Measurements from ENCODE around the gene MRPS27. TPM values are rescaled to one million over a fixed set of nuclear protein-coding genes. Genes with fewer than 3 reads are reported as not detected.

Gene MRPS27
- total and polyA plus RNA-seq, 11 donors = 31.9 to 94.1 (median 67.9) TPM

- DNase-seq (no peak), ATAC-seq (no peak)
- H3K9me3 ChIP-seq = no peaks in the 10 kb centered on the region
- no peak overlapping the region for H3K4me3 ChIP-seq
- H3K36me3 ChIP-seq = peaks cover 0 to 50% (median 35%) of the 10 kb centered on the region in 9 donors
- peaks cover 0 to 25% (median 10%) of the 10 kb centered on the region in 12 donors for H3K4me1 ChIP-seq
- no peaks in the 10 kb centered on the region for H3K27me3 ChIP-seq
- 93 to 97% (median 96%) methylated on average over 1 of the region's 1 CpG for WGBS, 4 donors
- TF ChIP-seq POLR2A (IDR thresholded peaks at IDR 0.05) (no peak), CTCF (IDR thresholded peaks at IDR 0.05) (no peak)
- no peak overlapping the region for H3K27ac ChIP-seq
- intact Hi-C loops (cut with DNase I) = loop anchor here in 3 of 10 donors (10.0 kb wide), 2 partner anchors 452 to 462 kb away; partner anchors contain the start of gene TNPO1 (in 1 of the 3)
These were observed 43.2 kb upstream of the MRPS27 start for GRCh38 chr5:72363166-72363802.

- intact Hi-C loops (cut with DNase I) = loop anchor here in 3 of 10 donors (10.0 kb wide), 2 partner anchors 455 to 465 kb away; partner anchors contain the start of gene TNPO1 (in 1 of the 3)
- TF ChIP-seq CTCF (IDR thresholded peaks at IDR 0.05) = no peak
- TF ChIP-seq POLR2A (IDR thresholded peaks at IDR 0.05) = no peak
- H3K36me3 ChIP-seq = peaks cover 0 to 53% (median 36%) of the 10 kb centered on the region in 9 donors
- no peak overlapping the region for H3K27ac ChIP-seq
- DNase-seq (no peak), ATAC-seq (no peak)
- H3K4me1 ChIP-seq = peaks cover 0 to 19% (median 0%) of the 10 kb centered on the region in 12 donors
- 94 to 100% (median 97%) methylated on average over 1 of the region's 1 CpG for WGBS, 4 donors
- H3K27me3 ChIP-seq = no peaks in the 10 kb centered on the region
- H3K9me3 ChIP-seq = no peaks in the 10 kb centered on the region
- no peak overlapping the region for H3K4me3 ChIP-seq
These were observed 39.8 kb upstream of the MRPS27 start for GRCh38 chr5:72359886-72360285.

- intact Hi-C loops (cut with DNase I) = no loop called here
- DNase-seq = no peak
These were observed 38.9 kb upstream of the MRPS27 start for GRCh38 chr5:72358925-72359324.

More at GRCh38 chr5:72358925-72359324, 38.9 kb upstream of the MRPS27 start:
- TF ChIP-seq POLR2A (IDR thresholded peaks at IDR 0.05) = no peak
- TF ChIP-seq CTCF (IDR thresholded peaks at IDR 0.05) = no peak
- Histone ChIP-seq H3K4me3 (no peak overlapping the region), H3K36me3 (peaks cover 0 to 53% (median 36%) of the 10 kb centered on the region in 9 donors), H3K27me3 (no peaks in the 10 kb centered on the region), H3K9me3 (no peaks in the 10 kb centered on the region), H3K27ac (no peak overlapping the region), H3K4me1 (peaks cover 0 to 15% (median 0%) of the 10 kb centered on the region in 12 donors)
- no peak for ATAC-seq
